Choroid plexus epithelial cell (primary cell): ENCODE measurements around the gene CDS1.

Experiments
- DNase-seq: peaks from one replicate; pipeline ENCODE4 v3.0.0-alpha.2; 2010; ENCODE audit warnings: low read depth
- H3K4me3 ChIP-seq: 2 replicates; pipeline ENCODE4 v1.5.1; 2011; ENCODE audit warnings: low read depth, mild to moderate bottlenecking, control low read depth, low read length, moderate library complexity
- TF ChIP-seq, protein P1 (sequence below): conservative IDR thresholded peaks from 2 replicates; pipeline ENCODE4 v1.5.1; 2011; ENCODE audit warnings: low read depth, mild to moderate bottlenecking, control low read depth, inconsistent platforms, low read length, moderate library complexity

CDS1 gene

DNA sequence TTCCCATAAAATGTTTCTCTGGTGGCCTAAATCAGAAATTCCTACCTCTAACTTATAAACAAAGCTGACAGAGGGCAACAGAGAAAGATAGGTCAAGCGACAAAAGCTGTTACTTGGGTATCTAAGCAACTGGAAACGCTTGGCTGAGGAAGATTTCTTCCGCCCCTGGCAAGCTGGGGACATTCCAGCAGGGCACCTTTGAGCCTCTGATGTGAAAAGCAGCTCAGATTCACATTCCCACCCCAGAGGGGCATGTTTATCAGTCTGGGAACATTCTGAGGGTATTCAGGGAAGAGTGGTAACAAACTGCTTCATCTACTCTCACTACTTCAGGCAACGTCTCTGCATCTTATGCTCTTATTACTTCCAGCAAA lies 3.5 kb upstream of the CDS1 start:
- H3K4me3 ChIP-seq, result no peak overlapping the region
- DNase-seq, result peak; percentile 46
- TF ChIP-seq, protein P1, sequence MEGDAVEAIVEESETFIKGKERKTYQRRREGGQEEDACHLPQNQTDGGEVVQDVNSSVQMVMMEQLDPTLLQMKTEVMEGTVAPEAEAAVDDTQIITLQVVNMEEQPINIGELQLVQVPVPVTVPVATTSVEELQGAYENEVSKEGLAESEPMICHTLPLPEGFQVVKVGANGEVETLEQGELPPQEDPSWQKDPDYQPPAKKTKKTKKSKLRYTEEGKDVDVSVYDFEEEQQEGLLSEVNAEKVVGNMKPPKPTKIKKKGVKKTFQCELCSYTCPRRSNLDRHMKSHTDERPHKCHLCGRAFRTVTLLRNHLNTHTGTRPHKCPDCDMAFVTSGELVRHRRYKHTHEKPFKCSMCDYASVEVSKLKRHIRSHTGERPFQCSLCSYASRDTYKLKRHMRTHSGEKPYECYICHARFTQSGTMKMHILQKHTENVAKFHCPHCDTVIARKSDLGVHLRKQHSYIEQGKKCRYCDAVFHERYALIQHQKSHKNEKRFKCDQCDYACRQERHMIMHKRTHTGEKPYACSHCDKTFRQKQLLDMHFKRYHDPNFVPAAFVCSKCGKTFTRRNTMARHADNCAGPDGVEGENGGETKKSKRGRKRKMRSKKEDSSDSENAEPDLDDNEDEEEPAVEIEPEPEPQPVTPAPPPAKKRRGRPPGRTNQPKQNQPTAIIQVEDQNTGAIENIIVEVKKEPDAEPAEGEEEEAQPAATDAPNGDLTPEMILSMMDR, result no peak

DNA sequence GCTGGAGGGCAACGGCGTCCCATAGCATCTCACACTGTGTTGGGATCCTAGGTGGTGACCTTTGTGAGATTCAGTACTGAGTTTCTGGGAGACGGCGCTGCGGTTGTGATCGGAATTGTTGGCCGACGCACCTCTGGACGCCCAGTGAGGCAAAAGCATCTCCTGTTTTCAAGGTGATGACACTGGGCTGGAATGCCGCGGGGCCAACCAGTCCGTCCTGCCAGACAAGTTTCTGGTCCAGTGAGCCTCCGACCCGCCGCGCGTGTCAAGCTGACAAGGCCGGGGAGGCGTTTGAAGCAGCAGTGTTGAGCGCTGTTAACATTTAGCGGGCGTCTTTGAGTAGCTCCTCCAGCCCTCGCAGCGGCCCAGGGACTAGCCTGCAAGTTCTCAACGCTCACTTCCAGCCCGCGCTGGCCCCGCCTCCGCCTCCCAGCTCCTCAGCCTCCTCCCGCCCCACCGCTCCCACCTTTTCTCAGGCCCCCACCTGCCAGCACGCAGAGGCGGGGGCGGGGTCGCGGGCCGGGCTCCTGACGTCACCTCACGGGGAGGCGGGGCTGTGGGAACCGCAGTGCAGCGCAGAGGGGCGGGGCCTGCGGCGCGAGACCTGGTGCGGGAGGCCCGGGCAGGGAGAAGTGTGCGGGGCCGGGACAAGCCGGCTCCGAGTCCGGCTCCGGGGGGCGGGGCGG lies 482 bp upstream of the CDS1 start:
- TF ChIP-seq, protein P1, result no peak
- H3K4me3 ChIP-seq, result peak overlapping the region; percentile 64
- DNase-seq, result peak; percentile 62

DNA sequence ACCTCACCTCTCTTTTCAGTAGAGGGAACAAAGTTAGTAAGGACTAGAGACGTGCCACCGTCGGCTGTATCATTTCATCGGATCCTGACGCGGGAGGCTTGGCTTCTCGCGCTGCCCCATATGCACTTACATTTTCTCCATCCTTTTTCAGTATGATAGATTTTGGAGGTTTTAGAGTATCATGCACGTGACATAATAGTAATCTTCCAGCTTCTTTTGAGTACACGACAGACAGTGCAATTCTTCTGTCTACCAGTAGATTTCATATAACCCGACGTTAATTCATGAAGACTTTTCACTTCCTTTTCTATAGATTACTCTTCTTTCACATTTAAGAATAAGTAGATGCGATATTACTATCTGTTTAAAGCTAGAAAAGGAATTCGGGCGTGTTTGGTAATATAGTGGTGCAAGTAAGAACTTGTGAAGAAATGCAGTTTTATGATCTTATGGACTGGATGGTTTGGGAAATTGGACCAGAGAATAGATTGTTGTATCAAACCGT lies 1.0 kb downstream of the CDS1 start:
- peak; percentile 25 for DNase-seq
- TF ChIP-seq, protein P1, result no peak
- peak overlapping the region; percentile 64 for H3K4me3 ChIP-seq

DNA sequence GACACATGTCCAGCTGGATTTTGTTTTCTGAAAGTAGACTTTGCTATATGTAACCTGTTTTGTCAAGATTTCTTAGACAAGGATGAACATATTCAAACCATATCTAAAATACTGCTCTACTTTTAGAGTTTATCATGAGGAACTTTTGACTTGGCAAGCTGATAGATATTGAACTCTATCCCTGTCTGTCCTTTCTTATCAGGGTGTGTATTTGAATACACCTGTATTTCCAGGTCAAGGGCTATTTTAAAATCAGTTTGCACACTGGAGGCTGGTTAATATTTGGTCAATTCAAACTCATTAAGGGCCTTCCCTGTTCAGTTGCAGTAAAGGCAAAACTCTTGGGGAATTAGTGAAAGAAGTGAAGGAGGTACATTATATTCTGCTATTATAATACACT lies 2.3 kb downstream of the CDS1 start:
- DNase-seq, result no peak
- H3K4me3 ChIP-seq, result no peak overlapping the region
- TF ChIP-seq, protein P1, result no peak

DNA sequence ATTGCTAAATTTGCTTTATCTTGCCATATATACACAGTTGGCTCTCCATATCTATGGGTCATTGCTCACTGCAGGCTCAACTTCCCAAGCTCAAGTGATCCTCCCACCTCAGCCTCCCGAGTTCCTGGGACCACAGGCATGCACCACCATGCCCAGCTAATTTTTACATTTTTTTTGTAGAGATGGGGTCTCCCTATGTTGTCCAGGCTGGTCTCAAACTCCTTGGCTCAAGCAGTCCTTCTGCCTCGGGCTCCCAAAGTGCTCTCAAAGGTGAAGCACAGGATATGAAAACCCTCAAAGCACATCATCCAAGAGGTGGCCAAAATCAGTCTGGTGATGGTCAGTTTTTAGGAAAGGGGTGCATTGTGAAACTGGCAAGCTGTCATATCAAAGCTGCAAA lies 11.8 kb downstream of the CDS1 start:
- no peak overlapping the region for H3K4me3 ChIP-seq
- TF ChIP-seq, protein P1, result no peak
- DNase-seq, result no peak

DNA sequence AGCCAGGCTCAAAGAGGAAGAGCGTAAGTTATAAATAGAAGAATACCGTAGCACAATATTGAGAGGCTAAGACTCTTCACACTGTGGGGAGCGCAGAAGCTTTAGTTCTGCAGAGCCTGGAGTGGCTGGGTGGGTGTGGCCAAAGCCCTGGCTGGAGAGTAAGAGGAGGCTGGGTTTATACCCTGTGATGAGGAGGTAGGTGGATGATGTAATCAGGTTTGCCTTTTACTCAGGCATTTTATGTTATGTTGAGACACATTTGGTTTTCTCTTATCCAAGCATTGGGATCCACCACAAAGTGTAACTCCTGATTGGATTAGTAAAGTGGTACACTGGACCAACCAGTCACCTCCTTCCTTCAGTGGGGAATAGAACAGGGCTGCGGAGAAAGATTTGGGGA lies 13.9 kb downstream of the CDS1 start:
- H3K4me3 ChIP-seq, result no peak overlapping the region
- no peak for DNase-seq
- TF ChIP-seq, protein P1, result no peak

DNA sequence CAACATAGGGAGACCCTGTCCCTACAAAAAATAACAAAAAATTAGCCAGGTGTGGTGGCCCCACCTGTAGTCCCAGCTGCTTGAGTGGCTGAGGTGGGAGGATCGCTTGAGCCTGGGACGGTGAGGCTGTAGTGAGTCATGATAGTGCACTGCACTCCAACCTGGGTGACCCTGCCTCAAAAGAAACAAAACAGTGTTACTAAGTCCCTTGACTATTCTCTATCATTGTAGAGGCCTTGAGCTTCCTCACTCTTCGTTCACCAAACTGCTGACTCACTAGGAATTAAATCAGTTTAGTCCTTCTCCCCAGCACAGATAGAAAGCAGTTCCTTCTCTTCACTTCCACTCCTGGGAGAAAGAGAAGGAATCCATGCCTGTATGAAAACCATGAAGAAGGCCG lies 14.5 kb downstream of the CDS1 start:
- DNase-seq, result no peak
- TF ChIP-seq, protein P1, result no peak
- H3K4me3 ChIP-seq, result no peak overlapping the region
